ENCODE measurements around the gene TSPAN18. TPM values are rescaled to one million over a fixed set of nuclear protein-coding genes. Genes with fewer than 3 reads are reported as not detected.

Gene TSPAN18
- total and polyA plus RNA-seq, 8 donors = 0.69 to 2.7 (median 1.5) TPM

- no peaks in the 10 kb centered on the region for H3K36me3 ChIP-seq
- no peak overlapping the region for H3K27ac ChIP-seq
- ATAC-seq (no peak), DNase-seq (no peak), FAIRE-seq (no peak)
- no peaks in the 10 kb centered on the region for H3K9me3 ChIP-seq
- no peaks in the 10 kb centered on the region for H3K4me1 ChIP-seq
- H3K4me3 ChIP-seq = no peak overlapping the region
- WGBS, 2 donors = 77 to 79% methylated on average over 1 of the region's 1 CpG
- intact Hi-C loops (cut with DNase I) = no loop called here
- no peaks in the 10 kb centered on the region for H3K27me3 ChIP-seq
- TF ChIP-seq CTCF (IDR thresholded peaks at IDR 0.05) = no peak
Observed at GRCh38 chr11:44872556-44872955, 145.8 kb downstream of the TSPAN18 start.

- no peaks in the 10 kb centered on the region for H3K36me3 ChIP-seq
- no peak overlapping the region for H3K27ac ChIP-seq
- no peak overlapping the region for H3K4me3 ChIP-seq
- ATAC-seq (no peak), FAIRE-seq (no peak), DNase-seq (no peak)
- 18 to 29% methylated on average over 1 of the region's 1 CpG for WGBS, 2 donors
- H3K27me3 ChIP-seq = no peaks in the 10 kb centered on the region
- intact Hi-C loops (cut with DNase I) = no loop called here
- H3K4me1 ChIP-seq = no peaks in the 10 kb centered on the region
- no peaks in the 10 kb centered on the region for H3K9me3 ChIP-seq
- no peak for TF ChIP-seq CTCF (IDR thresholded peaks at IDR 0.05)
Observed at GRCh38 chr11:44873537-44873936, 146.8 kb downstream of the TSPAN18 start.

- H3K27me3 ChIP-seq = no peaks in the 10 kb centered on the region
- no peak for ATAC-seq
- no peak for TF ChIP-seq CTCF (IDR thresholded peaks at IDR 0.05)
- H3K4me1 ChIP-seq = no peaks in the 10 kb centered on the region
- intact Hi-C loops (cut with DNase I) = no loop called here
- H3K4me3 ChIP-seq = no peak overlapping the region
- FAIRE-seq = no peak
- H3K27ac ChIP-seq = no peak overlapping the region
- WGBS, 2 donors = 74 to 90% methylated on average over 3 of the region's 3 CpGs
- H3K9me3 ChIP-seq = no peaks in the 10 kb centered on the region
- H3K36me3 ChIP-seq = no peaks in the 10 kb centered on the region
- no peak for DNase-seq
Observed at GRCh38 chr11:44874284-44874683, 147.5 kb downstream of the TSPAN18 start.

GRCh38 chr11:44875037-44875436 lies 148.3 kb downstream of the TSPAN18 start:
- no peaks in the 10 kb centered on the region for H3K4me1 ChIP-seq
- no peaks in the 10 kb centered on the region for H3K27me3 ChIP-seq
- TF ChIP-seq CTCF (IDR thresholded peaks at IDR 0.05) = no peak
- intact Hi-C loops (cut with DNase I) = no loop called here
- WGBS, 2 donors = 72 to 79% methylated on average over 4 of the region's 4 CpGs
- ATAC-seq = no peak
- H3K9me3 ChIP-seq = no peaks in the 10 kb centered on the region
- no peak for FAIRE-seq
- DNase-seq = no peak
- H3K4me3 ChIP-seq = no peak overlapping the region
- H3K36me3 ChIP-seq = no peaks in the 10 kb centered on the region
- no peak overlapping the region for H3K27ac ChIP-seq

GRCh38 chr11:44876194-44876723 lies 149.5 kb downstream of the TSPAN18 start:
- no peak for FAIRE-seq
- H3K9me3 ChIP-seq = no peaks in the 10 kb centered on the region
- H3K27me3 ChIP-seq = no peaks in the 10 kb centered on the region
- H3K27ac ChIP-seq = no peak overlapping the region
- DNase-seq = no peak
- intact Hi-C loops (cut with DNase I) = no loop called here
- no peaks in the 10 kb centered on the region for H3K36me3 ChIP-seq
- no peak overlapping the region for H3K4me3 ChIP-seq
- no peaks in the 10 kb centered on the region for H3K4me1 ChIP-seq
- TF ChIP-seq CTCF (IDR thresholded peaks at IDR 0.05) = no peak
- ATAC-seq = no peak
- 83 to 89% methylated on average over 5 of the region's 5 CpGs for WGBS, 2 donors

All from pancreas (tissue), 10 donors.